ENCODE measurements around the gene PLTP. TPM values are rescaled to one million over a fixed set of nuclear protein-coding genes. Genes with fewer than 3 reads are reported as not detected.

PLTP gene
- polyA plus RNA-seq, 1 donor from 2014 or later, result 1.3 TPM

DNA sequence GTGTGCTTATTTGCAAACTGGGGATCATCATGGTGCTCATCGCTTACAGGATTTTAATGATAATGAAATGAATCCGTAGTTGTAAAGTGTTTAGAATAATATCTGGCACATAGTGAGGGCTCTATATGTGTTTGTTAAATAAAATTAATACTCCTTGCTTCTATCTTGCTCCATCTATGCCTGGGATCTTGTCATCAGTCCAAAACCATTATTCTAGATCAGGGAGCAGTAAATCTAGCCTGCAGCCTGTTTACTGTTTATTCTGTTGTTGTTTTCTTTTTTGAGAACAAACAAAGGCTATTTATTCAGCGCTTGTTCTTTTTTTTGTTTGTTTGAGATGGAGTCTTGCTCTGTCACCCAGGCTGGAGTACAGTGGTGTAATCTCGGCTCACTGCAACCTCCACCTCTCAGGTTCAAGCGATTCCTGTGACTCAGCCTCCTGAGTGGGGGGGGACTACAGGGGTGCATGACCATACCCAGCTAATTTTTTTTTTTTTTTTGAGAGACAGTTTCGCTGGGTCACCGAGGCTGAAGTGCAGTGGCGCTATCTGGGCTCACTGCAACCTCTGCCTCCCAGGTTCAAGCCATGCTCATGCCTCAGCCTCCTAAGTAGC, 62.9 kb downstream of the PLTP start:
- no peaks in the 10 kb centered on the region for H3K9me3 Mint-ChIP-seq
- no peak overlapping the region for H3K4me3 Mint-ChIP-seq
- H3K27ac Mint-ChIP-seq, result no peak overlapping the region
- H3K27me3 Mint-ChIP-seq, result no peaks in the 10 kb centered on the region
- peaks cover 0 to 5% (median 0%) of the 10 kb centered on the region in 3 donors for H3K4me1 Mint-ChIP-seq
- peaks cover 1% of the 10 kb centered on the region for H3K36me3 Mint-ChIP-seq

Other genes with a start within 250 kb of the PLTP start
- not detected for gene WFDC11, start 241.9 kb downstream of the PLTP start, polyA plus RNA-seq
- gene WFDC13, start 210.1 kb downstream of the PLTP start, polyA plus RNA-seq, result not detected
- not detected for gene WFDC10B, start 207.1 kb downstream of the PLTP start, polyA plus RNA-seq
- not detected for gene SPINT4, start 189.8 kb downstream of the PLTP start, polyA plus RNA-seq
- not detected for gene WFDC3, start 120.3 kb downstream of the PLTP start, polyA plus RNA-seq
- gene DNTTIP1, start 120.2 kb downstream of the PLTP start, polyA plus RNA-seq, result 39.7 TPM
- gene UBE2C, start 99.5 kb downstream of the PLTP start, polyA plus RNA-seq, result 0.46 TPM
- 3.2 TPM for gene TNNC2, start 84.8 kb downstream of the PLTP start, polyA plus RNA-seq
- 2.4 TPM for gene SNX21, start 78.4 kb downstream of the PLTP start, polyA plus RNA-seq
- gene ACOT8, start 54.8 kb downstream of the PLTP start, polyA plus RNA-seq, result 45.2 TPM
- gene ZSWIM3, start 54.5 kb downstream of the PLTP start, polyA plus RNA-seq, result 3.0 TPM
- gene ZSWIM1, start 30.9 kb downstream of the PLTP start, polyA plus RNA-seq, result 5.8 TPM
- gene SPATA25, start 24.5 kb downstream of the PLTP start, polyA plus RNA-seq, result not detected
- gene NEURL2, start 20.9 kb downstream of the PLTP start, polyA plus RNA-seq, result 1.6 TPM
- gene CTSA, start 20.8 kb downstream of the PLTP start, polyA plus RNA-seq, result 107 TPM
- gene PCIF1, start 22.5 kb upstream of the PLTP start, polyA plus RNA-seq, result 98.9 TPM
- 15.1 TPM for gene ZNF335, start 60.0 kb upstream of the PLTP start, polyA plus RNA-seq
- gene MMP9, start 96.8 kb upstream of the PLTP start, polyA plus RNA-seq, result not detected
- gene SLC12A5, start 117.1 kb upstream of the PLTP start, polyA plus RNA-seq, result 0.11 TPM
- gene NCOA5, start 177.8 kb upstream of the PLTP start, polyA plus RNA-seq, result 30.1 TPM
- 217 TPM for gene CD40, start 206.2 kb upstream of the PLTP start, polyA plus RNA-seq

All from IgD-negative memory B cell (primary cell).